Measurements from ENCODE around the gene HKDC1.

- TF ChIP-seq, protein P1, sequence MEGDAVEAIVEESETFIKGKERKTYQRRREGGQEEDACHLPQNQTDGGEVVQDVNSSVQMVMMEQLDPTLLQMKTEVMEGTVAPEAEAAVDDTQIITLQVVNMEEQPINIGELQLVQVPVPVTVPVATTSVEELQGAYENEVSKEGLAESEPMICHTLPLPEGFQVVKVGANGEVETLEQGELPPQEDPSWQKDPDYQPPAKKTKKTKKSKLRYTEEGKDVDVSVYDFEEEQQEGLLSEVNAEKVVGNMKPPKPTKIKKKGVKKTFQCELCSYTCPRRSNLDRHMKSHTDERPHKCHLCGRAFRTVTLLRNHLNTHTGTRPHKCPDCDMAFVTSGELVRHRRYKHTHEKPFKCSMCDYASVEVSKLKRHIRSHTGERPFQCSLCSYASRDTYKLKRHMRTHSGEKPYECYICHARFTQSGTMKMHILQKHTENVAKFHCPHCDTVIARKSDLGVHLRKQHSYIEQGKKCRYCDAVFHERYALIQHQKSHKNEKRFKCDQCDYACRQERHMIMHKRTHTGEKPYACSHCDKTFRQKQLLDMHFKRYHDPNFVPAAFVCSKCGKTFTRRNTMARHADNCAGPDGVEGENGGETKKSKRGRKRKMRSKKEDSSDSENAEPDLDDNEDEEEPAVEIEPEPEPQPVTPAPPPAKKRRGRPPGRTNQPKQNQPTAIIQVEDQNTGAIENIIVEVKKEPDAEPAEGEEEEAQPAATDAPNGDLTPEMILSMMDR (conservative IDR thresholded peaks at IDR 0.05; ENCODE audit: low read depth, low read length) = no peak
- no peak for TF ChIP-seq EZH2 (IDR thresholded peaks at IDR 0.05; ENCODE audit: borderline replicate concordance, low read depth, low read length, poor library complexity, severe bottlenecking)
These were observed 95.6 kb downstream of the HKDC1 start for GRCh38 chr10:69315610-69316312.
